Activated naive CD4-positive, alpha-beta T cell treated with anti-CD3 and anti-CD28 coated beads, Interleukin-2, amount 10 ng/mL, durations not matched to agents 5 hours and 36 hours (primary cell): ENCODE results near the gene BAIAP2L2. TPM values are rescaled to one million over a fixed set of nuclear protein-coding genes. Genes with fewer than 3 reads are reported as not detected.

ENCODE experiments used
- total RNA-seq, 2 experiments: library from RNA; stranded (reverse); gene quantifications; one replicate each; pipeline ENCODE4 v1.2.3, GENCODE V29; 2021

The BAIAP2L2 gene, protein sequence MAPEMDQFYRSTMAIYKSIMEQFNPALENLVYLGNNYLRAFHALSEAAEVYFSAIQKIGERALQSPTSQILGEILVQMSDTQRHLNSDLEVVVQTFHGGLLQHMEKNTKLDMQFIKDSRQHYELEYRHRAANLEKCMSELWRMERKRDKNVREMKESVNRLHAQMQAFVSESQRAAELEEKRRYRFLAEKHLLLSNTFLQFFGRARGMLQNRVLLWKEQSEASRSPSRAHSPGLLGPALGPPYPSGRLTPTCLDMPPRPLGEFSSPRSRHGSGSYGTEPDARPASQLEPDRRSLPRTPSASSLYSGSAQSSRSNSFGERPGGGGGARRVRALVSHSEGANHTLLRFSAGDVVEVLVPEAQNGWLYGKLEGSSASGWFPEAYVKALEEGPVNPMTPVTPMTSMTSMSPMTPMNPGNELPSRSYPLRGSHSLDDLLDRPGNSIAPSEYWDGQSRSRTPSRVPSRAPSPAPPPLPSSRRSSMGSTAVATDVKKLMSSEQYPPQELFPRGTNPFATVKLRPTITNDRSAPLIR
- 1 to 10 TPM in 1 of 2 experiments, under 1 TPM in 1; 0.78 to 1.1 TPM for total RNA-seq

GRCh38 chr22:38110008-38110862, at the start of gene BAIAP2L2:
BAIAP2L2 (minus strand) TSS chr22:38110684; CDS start chr22:38110525, 159 bp downstream.

DNA sequence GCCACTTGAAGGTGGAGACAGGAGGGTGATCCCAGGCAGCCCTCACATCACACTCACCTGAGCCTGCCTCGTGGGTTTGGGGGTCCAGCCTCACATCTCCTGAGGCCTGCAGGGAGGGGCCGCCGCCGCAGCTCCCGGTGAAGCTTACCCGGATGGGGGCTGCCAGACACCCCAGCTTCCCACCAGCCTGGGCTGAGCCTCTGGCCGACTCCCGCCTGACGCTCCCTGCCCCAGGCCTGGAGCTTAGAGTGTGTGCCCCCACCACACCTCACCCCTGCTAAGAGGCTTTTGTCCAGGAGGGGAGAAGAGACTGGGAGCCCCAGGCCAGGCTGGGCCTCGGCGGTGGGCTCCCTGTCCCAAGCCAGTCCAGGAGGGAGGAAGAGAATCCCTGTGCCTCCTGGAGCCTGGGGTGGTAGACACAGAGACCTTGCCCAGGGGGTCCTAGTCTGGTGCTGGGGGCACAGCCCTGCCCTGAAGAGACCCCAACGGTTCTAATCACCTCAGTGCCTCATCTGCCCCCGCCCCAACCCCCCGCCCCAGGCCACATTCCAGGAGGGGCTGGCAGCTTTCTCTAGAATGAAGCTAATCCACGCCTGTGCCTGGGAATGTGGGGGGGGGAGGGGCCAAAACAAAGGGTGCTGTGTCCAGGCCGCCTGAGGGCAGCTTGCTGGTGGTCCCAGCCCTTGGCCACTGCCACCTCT, 26.4 kb downstream of the BAIAP2L2 start, which contains the start of gene SLC16A8:
Gene SLC16A8 (minus strand): TSS at position 254 of the 701 bp plus-strand sequence. CDS start 1,311 bp downstream, outside the sequence.

GRCh38 chr22:38056969-38057891, 53.3 kb downstream of the BAIAP2L2 start, which contains the start of gene PICK1:
PICK1 (plus strand) TSS chr22:38057404; CDS start chr22:38057810, 406 bp downstream.

Other genes with a start within 250 kb of the BAIAP2L2 start
- gene MICALL1, start 204.4 kb downstream of the BAIAP2L2 start, total RNA-seq = 10 to 100 TPM; 31.6 to 36.1 TPM
- not detected for gene C22orf23, start 157.1 kb downstream of the BAIAP2L2 start, total RNA-seq
- gene POLR2F, start 157.0 kb downstream of the BAIAP2L2 start, total RNA-seq = 10 to 100 TPM; 54.7 to 56.1 TPM
- gene SOX10, start 126.1 kb downstream of the BAIAP2L2 start, total RNA-seq = not detected
- 10 to 100 TPM; 16.5 to 19.0 TPM for gene PICK1, start 53.3 kb downstream of the BAIAP2L2 start, total RNA-seq
- not detected for gene SLC16A8, start 26.5 kb downstream of the BAIAP2L2 start, total RNA-seq
- 10 to 100 TPM; 84.4 to 95.5 TPM for gene PLA2G6, start 71.1 kb upstream of the BAIAP2L2 start, total RNA-seq
- gene MAFF, start 91.3 kb upstream of the BAIAP2L2 start, total RNA-seq = 1 to 10 TPM; 8.4 to 8.8 TPM
- 10 to 100 TPM; 39.6 to 39.9 TPM for gene TMEM184B, start 162.3 kb upstream of the BAIAP2L2 start, total RNA-seq
- 10 to 100 TPM; 75.9 to 76.2 TPM for gene CSNK1E, start 206.7 kb upstream of the BAIAP2L2 start, total RNA-seq